Measurements from ENCODE around the gene RNF150.

RNF150 gene

DNA sequence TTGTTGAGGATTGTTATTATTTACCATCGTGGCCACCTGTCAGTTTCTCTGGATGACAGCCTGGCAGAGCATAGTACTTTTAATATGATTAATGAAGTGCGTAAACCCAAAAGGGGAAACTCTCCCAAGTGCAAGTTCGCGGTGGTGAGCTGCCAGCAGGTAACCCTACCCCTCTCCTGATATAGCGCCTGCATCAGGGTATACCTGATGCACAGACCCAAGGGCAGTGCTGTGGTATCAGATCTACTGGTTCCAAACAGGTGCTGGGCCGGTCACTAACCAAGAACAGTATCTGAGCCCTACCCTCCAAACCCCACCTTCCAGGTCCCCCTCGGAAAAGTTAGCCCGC lies 1.6 kb downstream of the RNF150 start:
- no peak for DNase-seq (ENCODE audit: low spot score)

GRCh38 chr4:141130947-141131605 lies 2.2 kb downstream of the RNF150 start:
- no peak for DNase-seq (ENCODE audit: low spot score)

DNA sequence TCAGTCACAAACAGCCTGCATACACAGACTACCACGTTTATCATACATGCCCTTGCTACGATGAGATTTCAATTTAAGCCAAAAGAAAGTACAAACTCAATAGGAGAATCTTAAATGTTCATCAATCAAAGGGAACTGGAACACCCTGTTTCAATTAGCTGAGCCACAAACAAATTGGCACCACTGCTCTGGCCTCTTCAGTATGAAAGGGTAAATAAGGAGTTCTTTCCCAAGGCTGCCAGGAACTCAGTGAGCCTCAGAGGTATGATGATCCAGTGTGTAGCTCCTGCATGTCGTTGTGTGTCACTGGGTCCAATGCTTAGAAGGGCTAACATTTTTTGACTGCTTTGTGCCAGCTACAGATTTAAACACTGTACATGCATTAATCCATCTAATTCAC lies 5.4 kb downstream of the RNF150 start:
- no peak for DNase-seq (ENCODE audit: low spot score)

GRCh38 chr4:141126769-141127168 lies 6.5 kb downstream of the RNF150 start:
- no peak for DNase-seq (ENCODE audit: low spot score)

DNA sequence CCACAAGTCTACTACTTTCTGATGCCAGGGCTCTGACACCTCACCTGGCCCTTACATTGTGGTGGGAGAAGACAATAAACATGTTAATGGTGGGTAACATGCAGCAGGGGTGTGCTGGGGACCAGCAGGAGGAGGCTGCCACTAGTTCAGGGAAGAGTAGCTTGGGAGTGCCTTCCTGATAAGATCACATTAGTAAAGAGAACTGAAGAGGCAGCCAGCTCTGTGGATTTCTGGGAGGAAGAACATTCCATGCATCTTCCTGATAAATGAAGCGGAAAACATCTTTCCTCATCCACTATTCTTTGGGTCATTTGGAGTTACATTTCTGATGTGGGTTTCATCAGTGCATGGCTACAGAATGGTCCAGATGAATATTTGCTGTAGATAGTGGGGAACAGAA lies 9.0 kb downstream of the RNF150 start:
- DNase-seq (ENCODE audit: low spot score): no peak

- DNase-seq (ENCODE audit: low spot score): no peak
Observed at GRCh38 chr4:141121768-141122454, 11.4 kb downstream of the RNF150 start.

- DNase-seq (ENCODE audit: low spot score): no peak
Observed at GRCh38 chr4:141121101-141121500, 12.2 kb downstream of the RNF150 start.

DNA sequence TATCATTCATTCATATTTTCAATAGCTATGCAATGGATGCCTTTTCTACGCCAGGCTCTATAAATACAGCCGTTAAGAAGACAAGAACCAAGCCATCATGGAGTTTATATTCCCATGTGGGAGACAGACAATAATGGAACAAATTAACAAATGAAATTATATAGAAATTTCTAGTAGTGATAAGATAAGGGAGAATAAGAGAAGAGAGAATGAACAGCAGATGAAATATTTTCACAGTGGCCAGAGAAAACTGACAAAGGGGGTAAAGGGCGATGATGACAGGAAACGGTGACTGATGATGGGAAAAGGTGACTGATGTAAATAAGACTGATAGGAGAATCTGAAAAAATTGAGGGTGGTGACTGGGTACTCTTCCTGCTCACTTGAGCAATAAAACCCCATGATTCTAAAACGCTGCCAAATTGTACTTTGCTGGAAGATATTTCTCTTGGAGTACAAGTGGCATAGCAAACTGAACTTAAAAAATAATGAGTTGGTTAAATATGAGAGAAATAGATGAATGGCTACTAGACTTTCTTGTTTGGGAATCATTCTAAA lies 13.2 kb downstream of the RNF150 start:
- DNase-seq (ENCODE audit: low spot score): no peak

DNA sequence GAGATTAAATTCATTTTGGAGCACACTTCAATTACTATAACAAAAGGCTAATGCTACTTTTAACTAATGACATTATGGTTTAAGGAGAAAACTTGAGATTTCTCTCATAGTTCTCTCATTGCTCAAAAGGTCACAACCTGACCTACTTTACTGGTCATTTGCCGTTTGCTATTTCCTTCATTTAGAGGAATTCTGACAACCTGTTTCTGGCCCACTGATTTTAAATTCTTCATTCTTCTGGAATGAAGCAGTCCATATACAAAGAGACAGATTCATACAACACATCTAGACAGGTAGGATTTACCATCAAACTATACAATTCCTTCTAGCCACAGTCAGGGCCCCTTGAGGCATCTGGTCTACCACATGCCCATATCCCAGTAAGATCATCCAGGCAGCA lies 14.2 kb downstream of the RNF150 start:
- no peak for DNase-seq (ENCODE audit: low spot score)

- DNase-seq (ENCODE audit: low spot score): no peak
Observed at GRCh38 chr4:141118381-141118780, 14.9 kb downstream of the RNF150 start.

GRCh38 chr4:141117935-141118334 lies 15.3 kb downstream of the RNF150 start:
- no peak for DNase-seq (ENCODE audit: low spot score)

GRCh38 chr4:141109983-141110382 lies 23.3 kb downstream of the RNF150 start:
- DNase-seq (ENCODE audit: low spot score): no peak

GRCh38 chr4:141107927-141108326 lies 25.3 kb downstream of the RNF150 start:
- no peak for DNase-seq (ENCODE audit: low spot score)

GRCh38 chr4:141102367-141102766 lies 30.9 kb downstream of the RNF150 start:
- no peak for DNase-seq (ENCODE audit: low spot score)

GRCh38 chr4:141101511-141101910 lies 31.8 kb downstream of the RNF150 start:
- DNase-seq (ENCODE audit: low spot score): no peak

DNA sequence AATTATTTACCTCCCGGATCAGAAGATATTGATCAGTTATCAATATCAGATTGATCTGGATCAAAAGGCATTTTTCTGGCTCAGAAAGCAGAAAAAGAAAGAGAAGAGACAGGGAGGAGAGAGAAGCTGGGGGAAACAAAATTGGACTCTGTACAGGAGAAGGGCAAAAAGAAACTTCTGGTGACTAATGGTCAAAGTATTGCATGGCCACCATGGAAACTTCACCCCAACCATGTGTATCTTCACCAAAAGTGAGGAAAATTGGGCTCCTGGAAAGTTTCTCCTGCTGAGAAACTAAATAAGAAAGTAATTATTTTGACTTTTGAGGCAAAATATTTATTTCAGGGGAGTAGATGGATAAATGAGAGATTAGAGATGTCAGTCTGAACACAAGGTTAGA lies 33.9 kb downstream of the RNF150 start:
- DNase-seq (ENCODE audit: low spot score): no peak

DNA sequence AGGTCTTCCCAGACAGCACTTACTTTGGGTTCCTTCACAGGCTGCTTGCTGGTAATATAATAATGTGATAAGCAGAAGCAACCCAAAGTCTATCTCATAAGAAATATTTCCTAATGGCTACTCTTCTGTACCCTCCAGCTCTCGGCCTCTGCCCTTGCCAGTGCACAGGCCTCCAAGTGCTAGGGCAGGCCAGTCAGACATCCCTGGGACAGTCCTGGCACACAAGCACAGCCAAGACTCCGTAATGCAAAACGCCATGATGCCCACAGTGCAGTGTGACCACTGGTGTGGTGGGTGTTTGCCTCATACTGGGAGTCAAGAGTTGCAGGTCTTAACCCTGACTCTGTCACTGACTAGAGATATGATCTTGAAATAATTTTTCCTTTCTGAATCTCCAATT lies 35.1 kb downstream of the RNF150 start:
- no peak for DNase-seq (ENCODE audit: low spot score)

- DNase-seq (ENCODE audit: low spot score): no peak
Observed at GRCh38 chr4:141090473-141090872, 42.8 kb downstream of the RNF150 start.

- DNase-seq (ENCODE audit: low spot score): no peak
Observed at GRCh38 chr4:141081921-141082395, 51.3 kb downstream of the RNF150 start.

GRCh38 chr4:141080668-141081067 lies 52.6 kb downstream of the RNF150 start:
- no peak for DNase-seq (ENCODE audit: low spot score)

GRCh38 chr4:141079393-141079930 lies 53.8 kb downstream of the RNF150 start:
- no peak for DNase-seq (ENCODE audit: low spot score)

DNA sequence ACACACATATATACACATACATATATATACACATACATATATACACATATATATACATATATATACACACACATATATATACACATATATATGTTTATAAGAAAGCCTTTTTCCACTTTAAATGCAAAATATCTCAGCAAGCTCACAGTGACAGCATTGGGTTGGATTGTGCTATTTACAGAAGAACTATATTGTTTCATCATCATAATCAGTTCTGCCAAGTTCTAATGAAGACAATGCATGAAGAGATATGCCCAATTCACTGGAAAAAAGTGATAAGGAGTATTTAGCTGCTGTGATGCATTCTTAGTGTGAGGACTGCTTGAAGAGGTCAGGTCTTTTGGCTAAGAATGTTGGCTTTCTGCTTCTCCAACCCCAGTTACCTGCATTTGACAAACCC lies 54.4 kb downstream of the RNF150 start:
- no peak for DNase-seq (ENCODE audit: low spot score)

DNA sequence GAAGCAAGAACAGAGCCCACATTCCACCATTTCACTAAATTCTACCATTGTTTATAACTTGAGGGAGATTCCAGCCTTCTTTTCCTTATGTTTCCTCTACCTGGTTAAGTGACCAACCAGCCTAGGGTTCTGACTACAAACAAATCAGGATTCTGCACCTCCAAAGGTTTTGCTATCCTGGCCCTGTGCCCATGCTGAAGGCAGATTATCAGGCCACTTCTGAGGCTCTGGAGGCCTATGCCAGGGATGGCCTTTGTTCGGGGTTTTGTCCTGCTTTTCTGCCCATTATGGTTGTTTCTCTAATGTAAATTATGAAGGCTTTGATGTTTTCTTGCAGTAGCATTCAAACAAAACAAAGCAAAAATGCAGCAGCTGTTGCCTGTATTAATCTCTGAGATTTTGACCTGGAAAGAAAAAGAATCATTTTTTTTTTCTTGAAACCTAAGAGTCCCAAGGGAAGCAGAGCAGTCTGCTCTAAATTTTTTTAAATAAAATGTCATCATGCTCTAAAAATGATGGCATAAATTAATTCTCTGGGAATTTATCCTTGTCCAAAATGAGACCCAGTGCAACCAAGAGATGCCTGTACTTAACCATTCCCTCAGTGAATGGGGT lies 55.6 kb downstream of the RNF150 start:
- DNase-seq (ENCODE audit: low spot score): no peak

Data from activated CD4-positive, alpha-beta T cell treated with anti-CD3 and anti-CD28 coated beads, Interleukin-2, Interleukin-4, amounts not matched to agents 100 ng/mL and 50 ng/mL, durations not matched to agents 16 hours and 8 hours (primary cell).